H1 (cell line): ENCODE measurements around the gene OGDH. TPM values are rescaled to one million over a fixed set of nuclear protein-coding genes. Genes with fewer than 3 reads are reported as not detected.

ENCODE experiments used
- CTCF ChIA-PET: fragments of 300-600 bp; sonication (Branson Sonifier 250); formaldehyde crosslinking; loops from one replicate; lab custom pipeline; 2021; ENCODE audit not compliant: partially characterized antibody; lab: Charles Lee
- POLR2A ChIA-PET: fragments of 300-600 bp; sonication (Branson Sonifier 250); formaldehyde crosslinking; loops from one replicate; lab custom pipeline; 2021; ENCODE audit warnings: inconsistent platforms; ENCODE audit not compliant: partially characterized antibody; lab: Charles Lee
- DNase-seq, 2 experiments: peaks; one replicate each; pipeline versions ENCODE4 v3.0.0 to v3.0.0-alpha.2; 2010 to 2022; ENCODE audit warnings: low spot score in 2 of 2, low read depth in 1 of 2, mixed read lengths in 1 of 2
- FAIRE-seq: peaks from 2 replicates; lab custom pipeline; 2011; peaks lifted over from hg19 to GRCh38; lab: Jason Lieb, UNC
- H2AFZ ChIP-seq: 2 replicates; pipeline ENCODE4 v1.8.1; 2012; ENCODE audit warnings: low read length, inconsistent platforms
- H2AK5ac ChIP-seq: 2 replicates; pipeline ENCODE4 v1.6.1; 2013; ENCODE audit warnings: low read depth, low read length
- H2BK120ac ChIP-seq: replicated peaks from 2 replicates; pipeline ENCODE3; 2013; ENCODE audit warnings: low read depth, low read length, inconsistent platforms
- H2BK12ac ChIP-seq: 2 replicates; pipeline ENCODE4 v1.6.1; 2013; ENCODE audit warnings: low read depth, low read length
- H2BK15ac ChIP-seq: 2 replicates; pipeline ENCODE4 v1.6.1; 2013; ENCODE audit warnings: low read length
- H2BK20ac ChIP-seq: 2 replicates; pipeline ENCODE4 v1.6.1; 2013; ENCODE audit warnings: low read length
- H2BK5ac ChIP-seq: 2 replicates; pipeline ENCODE4 v1.6.1; 2013; ENCODE audit warnings: low read depth, low read length
- H3K14ac ChIP-seq: 2 replicates; pipeline ENCODE4 v1.6.1; 2013; ENCODE audit warnings: inconsistent platforms; ENCODE audit not compliant: insufficient read length
- H3K18ac ChIP-seq: 2 replicates; pipeline ENCODE4 v1.6.1; 2013; ENCODE audit warnings: low read length; ENCODE audit errors: extremely low read depth
- H3K23ac ChIP-seq: 2 replicates; pipeline ENCODE4 v1.6.1; 2013; ENCODE audit warnings: inconsistent platforms; ENCODE audit not compliant: insufficient read length
- H3K23me2 ChIP-seq: 2 replicates; pipeline ENCODE4 v1.6.1; 2013; ENCODE audit warnings: low read depth, low read length
- H3K27ac ChIP-seq: 2 replicates; pipeline ENCODE4 v1.6.1; 2011; ENCODE audit warnings: low read depth, low read length, inconsistent platforms
- H3K27me3 ChIP-seq, 4 experiments: replicated peaks in 1 of 4; 1 replicate in 1 of 4; 2 replicates in 3 of 4; pipeline versions ENCODE4 v1.6.1 to v1.8.1; 2011 to 2013; ENCODE audit warnings: low read length in 3 of 4, mild to moderate bottlenecking in 3 of 4, inconsistent platforms in 2 of 4, mixed read lengths in 2 of 4, moderate library complexity in 1 of 4; ENCODE audit not compliant: control insufficient read depth in 3 of 4, insufficient read depth in 3 of 4; ENCODE audit errors: extremely low read depth in 1 of 4
- H3K36me3 ChIP-seq, 4 experiments: 2 replicates each; pipeline versions ENCODE4 v1.6.1 to v1.8.1; 2011 to 2013; ENCODE audit warnings: mild to moderate bottlenecking in 4 of 4, low read length in 3 of 4, moderate library complexity in 2 of 4, control low read depth in 1 of 4, inconsistent platforms in 1 of 4; ENCODE audit not compliant: insufficient read depth in 4 of 4, control insufficient read depth in 2 of 4
- H3K4ac ChIP-seq: replicated peaks from 2 replicates; pipeline ENCODE3; 2013; ENCODE audit warnings: low read length, low read depth, mixed read lengths, inconsistent platforms; ENCODE audit not compliant: insufficient read length
- H3K4me1 ChIP-seq, 4 experiments: replicated peaks in 1 of 4; 1 replicate in 1 of 4; 2 replicates in 3 of 4; pipeline versions ENCODE4 v1.6.1 to v1.8.1; 2011 to 2013; ENCODE audit warnings: low read length in 3 of 4, inconsistent platforms in 2 of 4, mixed read lengths in 1 of 4; ENCODE audit not compliant: insufficient read depth in 4 of 4, control insufficient read depth in 3 of 4
- H3K4me2 ChIP-seq, 2 experiments: 2 replicates each; pipeline versions ENCODE4 v1.6.1 to v1.8.1; 2011 to 2013; ENCODE audit warnings: low read depth in 2 of 2, low read length in 2 of 2, control low read depth in 1 of 2, inconsistent platforms in 1 of 2, mild to moderate bottlenecking in 1 of 2; ENCODE audit not compliant: insufficient read depth in 1 of 2
- H3K4me3 ChIP-seq, 4 experiments: fragments of 200-600, 300-600 bp in 1 of 4; sonication (generic), shearing (Covaris generic), sonication (Bioruptor Twin) in 1 of 4; 2 replicates each; pipeline versions ENCODE4 v1.5.1 to v1.8.1; 2011 to 2016; ENCODE audit warnings: low read length in 4 of 4, low read depth in 3 of 4, control low read depth in 2 of 4, inconsistent platforms in 2 of 4, mild to moderate bottlenecking in 2 of 4, mixed read lengths in 1 of 4, moderate library complexity in 1 of 4; ENCODE audit not compliant: insufficient read depth in 2 of 4; ENCODE audit errors: extremely low read depth in 1 of 4
- H3K56ac ChIP-seq: replicated peaks from 2 replicates; pipeline ENCODE3; 2013; ENCODE audit warnings: low read depth, mild to moderate bottlenecking, mixed read lengths, low read length, inconsistent platforms; ENCODE audit not compliant: insufficient read length
- H3K79me1 ChIP-seq: 2 replicates; pipeline ENCODE4 v1.6.1; 2013; ENCODE audit warnings: low read depth, low read length, control low read depth
- H3K79me2 ChIP-seq, 2 experiments: 2 replicates each; pipeline versions ENCODE4 v1.6.1 to v1.8.1; 2012 to 2013; ENCODE audit warnings: low read length in 2 of 2, mild to moderate bottlenecking in 2 of 2, inconsistent platforms in 1 of 2; ENCODE audit not compliant: insufficient read depth in 2 of 2, control insufficient read depth in 1 of 2
- H3K9ac ChIP-seq, 4 experiments: replicated peaks in 1 of 4; 1 replicate in 1 of 4; 2 replicates in 3 of 4; pipeline versions ENCODE4 v1.6.1 to v1.8.1; 2011 to 2013; ENCODE audit warnings: low read depth in 3 of 4, low read length in 3 of 4, control low read depth in 2 of 4, mild to moderate bottlenecking in 2 of 4, moderate library complexity in 2 of 4, inconsistent platforms in 1 of 4; ENCODE audit errors: extremely low read depth in 1 of 4
- H3K9me3 ChIP-seq, 2 experiments: 2 replicates each; pipeline versions ENCODE4 v1.6.1 to v1.8.1; 2012 to 2013; ENCODE audit warnings: mild to moderate bottlenecking in 2 of 2, moderate library complexity in 2 of 2, control low read depth in 1 of 2, inconsistent platforms in 1 of 2, low read depth in 1 of 2, low read length in 1 of 2, mixed read lengths in 1 of 2; ENCODE audit not compliant: insufficient read depth in 2 of 2
- H4K20me1 ChIP-seq, 2 experiments: replicated peaks in 1 of 2; 2 replicates each; pipeline versions ENCODE3 to v1.8.1; 2011 to 2013; ENCODE audit warnings: inconsistent platforms in 2 of 2, low read length in 2 of 2, mild to moderate bottlenecking in 1 of 2; ENCODE audit not compliant: insufficient read depth in 2 of 2, control insufficient read depth in 1 of 2
- H4K5ac ChIP-seq: 2 replicates; pipeline ENCODE4 v1.6.1; 2013; ENCODE audit warnings: low read length, low read depth, mixed read lengths, inconsistent platforms; ENCODE audit not compliant: insufficient read length
- H4K8ac ChIP-seq: 2 replicates; pipeline ENCODE4 v1.8.0; 2013; ENCODE audit warnings: mild to moderate bottlenecking, moderate library complexity, low read length, inconsistent platforms; ENCODE audit not compliant: insufficient read depth; ENCODE audit errors: extremely low read depth
- H4K91ac ChIP-seq: replicated peaks from 2 replicates; pipeline ENCODE3; 2013; ENCODE audit warnings: low read length, mixed read lengths, inconsistent platforms; ENCODE audit not compliant: insufficient read length
- ATF2 ChIP-seq: IDR thresholded peaks from 2 replicates; pipeline ENCODE4 v1.6.1; 2012; ENCODE audit warnings: low read length, inconsistent platforms
- CHD1 ChIP-seq: IDR thresholded peaks from 2 replicates; pipeline ENCODE4 v1.6.1; 2012; ENCODE audit warnings: low read depth, low read length, improper control_type of control experiment
- CTBP2 ChIP-seq: IDR thresholded peaks from 2 replicates; pipeline ENCODE4 v1.7.0; 2011; ENCODE audit warnings: borderline replicate concordance, mild to moderate bottlenecking, moderate library complexity, mixed read lengths, low read length; ENCODE audit not compliant: insufficient read depth, insufficient read length
- SAP30 ChIP-seq: fragments of 300-600 bp; sonication (generic); IDR thresholded peaks from 2 replicates; pipeline ENCODE4 v1.7.1; 2012; ENCODE audit warnings: low read length, moderate library complexity, mild to moderate bottlenecking, inconsistent platforms; ENCODE audit not compliant: insufficient read depth, insufficient replicate concordance
- WGBS, 2 experiments: shearing (Covaris generic) in 1 of 2; methylation state at CpG; one replicate each; pipeline versions ENCODE4 v1.1.6 to v1.1.7; 2013 to 2015; ENCODE audit warnings: low lambda C conversion rate in 2 of 2, mixed read lengths in 2 of 2, inconsistent platforms in 1 of 2, low coverage in 1 of 2, missing lambda C conversion rate in 1 of 2; ENCODE audit not compliant: insufficient replicate concordance in 2 of 2, insufficient coverage in 1 of 2, insufficient read length in 1 of 2; ENCODE audit errors: extremely low coverage in 1 of 2, missing lambda C conversion rate in 1 of 2; 5-methylcytosine and 5-hydroxymethylcytosine counted together
- polyA plus RNA-seq, 7 experiments: library from polyadenylated mRNA; depleted of rRNA in 3 of 7; stranded (reverse) in 5 of 7; unstranded in 2 of 7; fragments of >200 nt in 5 of 7; fragments of 200-250 nt in 2 of 7; gene quantifications; 1 replicate in 5 of 7; 2 replicates in 1 of 7; 4 replicates in 1 of 7; pipeline versions ENCODE4 v1.2.1 to v1.2.3, GENCODE V29; 2011 to 2013; ENCODE audit warnings: missing spikeins in 2 of 7, mixed read lengths in 2 of 7
- total RNA-seq: library from RNA; stranded (reverse); fragmentation: NEBNext Ultra II Directional; extraction: Animal tissue kit (Norgen Biotek cat#: 25700); gene quantifications from 2 replicates; pipeline ENCODE4 v1.2.1, GENCODE V29; 2021

Gene OGDH
- total and polyA plus RNA-seq, 2 of the 8 experiments (the other 6 are each of a cell fraction or from before 2014, with no cell fraction given) = 71.6 to 91.6 TPM

GRCh38 chr7:44574287-44574872 lies 32.0 kb upstream of the OGDH start:
- Histone ChIP-seq H2BK12ac (no peak overlapping the region; the same call in 1 of the 2 replicates), H3K23me2 (peaks cover 12% of the 10 kb centered on the region; the same call in 1 of the 2 replicates), H3K27me3 (no peaks in the 10 kb centered on the region), H3K23ac (no peak overlapping the region), H3K36me3 (peaks cover 34 to 50% (median 41%) of the 10 kb centered on the region in 4 experiments), H4K8ac (peak overlapping the region; percentile 45; the same call in 1 of the 2 replicates), H4K20me1 (peaks cover 0 to 8% of the 10 kb centered on the region in 2 experiments), H3K4me2 (peak overlapping the region; percentile 89 to 92), H2BK15ac (no peak overlapping the region), H3K4me3 (peak overlapping the region; percentile 63 to 95 (median 88)), H3K79me1 (peaks cover 4% of the 10 kb centered on the region), H2AFZ (no peak overlapping the region), H4K91ac (peak overlapping the region; percentile 65), H3K4me1 (peaks cover 4 to 9% (median 5%) of the 10 kb centered on the region in 4 experiments; a peak in 5 of 7 replicates), H3K9ac (peak overlapping the region; percentile 9 to 87 (median 72)), H3K14ac (no peak overlapping the region), H2BK120ac (no peak overlapping the region), H3K56ac (peak overlapping the region; percentile 9), H2BK5ac (peak overlapping the region; percentile 67), H3K79me2 (peaks cover 0 to 19% of the 10 kb centered on the region in 2 experiments; a peak in 3 of 4 replicates), H2BK20ac (no peak overlapping the region), H3K18ac (peak overlapping the region; percentile 51), H3K4ac (peak overlapping the region; percentile 63), H2AK5ac (no peak overlapping the region), H4K5ac (peak overlapping the region; percentile 67), H3K27ac (peak overlapping the region; percentile 72; the same call in 1 of the 2 replicates), H3K9me3 (no peaks in the 10 kb centered on the region)
- ChIA-PET CTCF (interaction anchor here (1.1 to 2.2 kb wide), 4 partner anchors 8 to 39 kb away, joined by 3 to 10 read pairs (median 4); no protein-coding TSS in a partner anchor), POLR2A (interaction anchor here (0.6 to 8.6 kb wide), 22 partner anchors 7 to 507 kb away, joined by 3 to 89 read pairs (median 4); partner anchors contain the start of genes H2AZ2, NUDCD3, OGDH and TMED4)
- 41% methylated on average over 15 of the region's 18 CpGs; no CpG with 5 or more reads in 1 of the 2 experiments for WGBS, 2 experiments
- DNase-seq = no peak
- TF ChIP-seq SAP30 = peak; percentile 30
- TF ChIP-seq CHD1 = no peak
- no peak for TF ChIP-seq ATF2
- TF ChIP-seq CTBP2 = no peak
- FAIRE-seq = no peak
